HG03060 (cell line): ENCODE results near the gene AMY2B.
"Not testable (repeated sequence)": the region's sequence is repeated elsewhere in the genome, so short reads cannot be mapped to it uniquely, and the experiment has no call there.

ENCODE experiments used
- ATAC-seq: cut with Tn5 transposase; IDR thresholded peaks from one replicate; pipeline ENCODE4 v1.9.1; 2021; ENCODE audit warnings: low read depth, moderate number of reproducible peaks; ENCODE audit not compliant: unreplicated experiment

AMY2B gene

DNA sequence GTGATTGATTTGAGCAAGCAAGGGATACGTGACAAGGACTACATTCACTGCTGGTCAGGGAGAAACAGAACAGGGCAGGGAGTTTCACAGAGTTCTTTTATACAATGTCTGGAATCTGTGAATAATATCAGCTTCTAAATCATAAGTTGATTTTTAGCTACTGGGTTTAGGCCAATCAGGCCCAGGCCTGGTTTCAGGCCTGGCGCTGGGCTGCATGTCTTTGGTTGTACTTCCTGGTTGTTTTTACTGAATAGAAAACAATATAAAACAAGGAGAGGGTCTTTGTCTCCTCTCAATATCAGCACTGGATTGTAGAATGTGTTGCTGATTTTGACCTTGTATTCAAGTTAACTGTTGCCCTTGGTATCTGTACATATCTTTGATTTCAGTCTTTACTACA lies 45.0 kb downstream of the AMY2B start:
- ATAC-seq: no peak

DNA sequence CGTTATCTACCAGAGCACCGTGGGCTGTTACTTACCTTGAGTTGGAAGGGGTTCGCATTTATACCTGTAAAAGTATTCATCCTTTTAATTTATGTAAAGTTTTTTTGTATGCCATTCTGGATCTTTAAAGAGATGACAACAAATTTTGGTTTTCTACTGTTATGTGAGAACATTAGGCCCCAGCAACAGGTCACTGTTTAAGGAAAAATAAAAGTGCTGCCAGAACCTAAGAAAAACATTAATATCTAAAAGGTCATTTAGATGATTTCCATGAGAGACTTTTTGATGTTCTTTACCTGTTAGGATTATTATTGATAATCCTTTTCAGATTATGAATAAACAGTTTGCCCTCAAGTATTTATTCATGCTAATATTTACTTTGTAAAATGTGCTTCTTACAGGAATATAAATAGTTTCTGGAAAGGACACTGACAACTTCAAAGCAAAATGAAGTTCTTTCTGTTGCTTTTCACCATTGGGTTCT lies 45.6 kb downstream of the AMY2B start, which contains the start of gene AMY2A:
Gene AMY2A, plus strand, starts transcription at position 434 of the 484 bp plus-strand sequence. Its CDS starts 14 bp downstream, at position 448.
- ATAC-seq: not testable (repeated sequence)

DNA sequence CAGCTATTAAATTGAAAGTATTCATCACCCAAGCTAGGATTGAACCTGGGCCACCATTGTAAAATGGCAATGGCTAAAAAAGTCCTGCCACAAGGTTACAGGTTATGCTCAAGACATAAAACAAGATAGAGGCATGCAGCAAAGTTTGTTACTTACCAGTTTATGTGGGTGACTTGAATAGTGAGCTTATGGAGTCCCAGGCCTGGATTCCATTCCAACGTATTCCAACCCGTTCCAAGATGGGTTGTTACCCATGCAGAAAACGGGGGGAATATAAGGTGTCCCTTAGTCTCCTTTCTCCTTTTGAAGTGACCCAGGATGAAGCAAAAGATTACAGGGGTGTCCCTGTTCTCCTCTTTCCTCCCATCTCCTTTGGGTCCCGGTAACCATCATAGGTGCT lies 56.0 kb downstream of the AMY2B start:
- not testable (repeated sequence) for ATAC-seq
